Measurements from ENCODE around the gene LARP4B.

Gene LARP4B

GRCh38 chr10:958106-958505 is 26.6 kb upstream of the LARP4B start:
- no peak for DNase-seq
- no peaks in the 10 kb centered on the region for H3K79me2 ChIP-seq (ENCODE audit: low read length)
- no peak for TF ChIP-seq EZH2phosphoT487 (IDR thresholded peaks at IDR 0.05; ENCODE audit: low read length)
- no peak overlapping the region for H3K9ac ChIP-seq (ENCODE audit: low read length)
- H3K4me3 ChIP-seq (ENCODE audit: low read length) = no peak overlapping the region
- no peaks in the 10 kb centered on the region for H4K20me1 ChIP-seq (ENCODE audit: insufficient read depth, low read length)
- no peak overlapping the region for H2AFZ ChIP-seq (ENCODE audit: low read length)
- H3K27ac ChIP-seq (ENCODE audit: low read length) = no peak overlapping the region
- no peaks in the 10 kb centered on the region for H3K4me1 ChIP-seq (ENCODE audit: low read length)
- no peaks in the 10 kb centered on the region for H3F3A ChIP-seq (ENCODE audit: insufficient read depth, low read length)
- H3K4me2 ChIP-seq (ENCODE audit: low read depth, low read length) = no peak overlapping the region
- H3K9me3 ChIP-seq (replicated peaks; ENCODE audit: insufficient read depth, low read length) = no peaks in the 10 kb centered on the region
- no peaks in the 10 kb centered on the region for H3K27me3 ChIP-seq (replicated peaks; ENCODE audit: insufficient read depth, low read length)
- no peaks in the 10 kb centered on the region for H3K36me3 ChIP-seq (replicated peaks; ENCODE audit: insufficient read depth, low read length)
- no peaks in the 10 kb centered on the region for H3K9me2 ChIP-seq (replicated peaks; ENCODE audit: insufficient read depth, low read length)

GRCh38 chr10:955820-956217 is 24.3 kb upstream of the LARP4B start:
- Histone ChIP-seq H3K79me2 (ENCODE audit: low read length) (no peaks in the 10 kb centered on the region), H4K20me1 (ENCODE audit: insufficient read depth, low read length) (no peaks in the 10 kb centered on the region), H3K27me3 (replicated peaks; ENCODE audit: insufficient read depth, low read length) (no peaks in the 10 kb centered on the region), H3K27ac (ENCODE audit: low read length) (no peak overlapping the region), H3K4me1 (ENCODE audit: low read length) (no peaks in the 10 kb centered on the region), H2AFZ (ENCODE audit: low read length) (no peak overlapping the region), H3F3A (ENCODE audit: insufficient read depth, low read length) (no peaks in the 10 kb centered on the region), H3K9ac (ENCODE audit: low read length) (no peak overlapping the region), H3K9me3 (replicated peaks; ENCODE audit: insufficient read depth, low read length) (no peaks in the 10 kb centered on the region), H3K4me2 (ENCODE audit: low read depth, low read length) (no peak overlapping the region), H3K36me3 (replicated peaks; ENCODE audit: insufficient read depth, low read length) (no peaks in the 10 kb centered on the region), H3K9me2 (replicated peaks; ENCODE audit: insufficient read depth, low read length) (no peaks in the 10 kb centered on the region), H3K4me3 (ENCODE audit: low read length) (no peak overlapping the region)
- no peak for DNase-seq
- TF ChIP-seq CTCF (IDR thresholded peaks at IDR 0.05; ENCODE audit: low read length) = no peak
- TF ChIP-seq EZH2 (optimal IDR thresholded peaks at IDR 0.05; ENCODE audit: low read depth, low read length) = no peak
- no peak for TF ChIP-seq EZH2phosphoT487 (IDR thresholded peaks at IDR 0.05; ENCODE audit: low read length)

- H3K9me2 ChIP-seq (replicated peaks; ENCODE audit: insufficient read depth, low read length) = no peaks in the 10 kb centered on the region
- no peaks in the 10 kb centered on the region for H3F3A ChIP-seq (ENCODE audit: insufficient read depth, low read length)
- no peak overlapping the region for H3K4me3 ChIP-seq (ENCODE audit: low read length)
- H2AFZ ChIP-seq (ENCODE audit: low read length) = no peak overlapping the region
- no peak overlapping the region for H3K9ac ChIP-seq (ENCODE audit: low read length)
- no peaks in the 10 kb centered on the region for H4K20me1 ChIP-seq (ENCODE audit: insufficient read depth, low read length)
- no peaks in the 10 kb centered on the region for H3K9me3 ChIP-seq (replicated peaks; ENCODE audit: insufficient read depth, low read length)
- no peak overlapping the region for H3K4me2 ChIP-seq (ENCODE audit: low read depth, low read length)
- no peak for TF ChIP-seq EZH2phosphoT487 (IDR thresholded peaks at IDR 0.05; ENCODE audit: low read length)
- TF ChIP-seq EZH2 (optimal IDR thresholded peaks at IDR 0.05; ENCODE audit: low read depth, low read length) = no peak
- TF ChIP-seq CTCF (IDR thresholded peaks at IDR 0.05; ENCODE audit: low read length) = no peak
- no peaks in the 10 kb centered on the region for H3K79me2 ChIP-seq (ENCODE audit: low read length)
- H3K36me3 ChIP-seq (replicated peaks; ENCODE audit: insufficient read depth, low read length) = no peaks in the 10 kb centered on the region
- no peaks in the 10 kb centered on the region for H3K4me1 ChIP-seq (ENCODE audit: low read length)
- no peak for DNase-seq
- H3K27me3 ChIP-seq (replicated peaks; ENCODE audit: insufficient read depth, low read length) = no peaks in the 10 kb centered on the region
- H3K27ac ChIP-seq (ENCODE audit: low read length) = no peak overlapping the region
Observed at GRCh38 chr10:955127-955819, 23.8 kb upstream of the LARP4B start.

GRCh38 chr10:954396-954795 is 22.9 kb upstream of the LARP4B start:
- H3K9me3 ChIP-seq (replicated peaks; ENCODE audit: insufficient read depth, low read length) = no peaks in the 10 kb centered on the region
- no peak overlapping the region for H2AFZ ChIP-seq (ENCODE audit: low read length)
- no peaks in the 10 kb centered on the region for H3F3A ChIP-seq (ENCODE audit: insufficient read depth, low read length)
- H3K4me3 ChIP-seq (ENCODE audit: low read length) = no peak overlapping the region
- no peak overlapping the region for H3K27ac ChIP-seq (ENCODE audit: low read length)
- DNase-seq = no peak
- TF ChIP-seq CTCF (IDR thresholded peaks at IDR 0.05; ENCODE audit: low read length) (no peak), EZH2phosphoT487 (IDR thresholded peaks at IDR 0.05; ENCODE audit: low read length) (no peak), EZH2 (optimal IDR thresholded peaks at IDR 0.05; ENCODE audit: low read depth, low read length) (no peak)
- H4K20me1 ChIP-seq (ENCODE audit: insufficient read depth, low read length) = no peaks in the 10 kb centered on the region
- no peaks in the 10 kb centered on the region for H3K27me3 ChIP-seq (replicated peaks; ENCODE audit: insufficient read depth, low read length)
- no peaks in the 10 kb centered on the region for H3K4me1 ChIP-seq (ENCODE audit: low read length)
- H3K9me2 ChIP-seq (replicated peaks; ENCODE audit: insufficient read depth, low read length) = no peaks in the 10 kb centered on the region
- H3K9ac ChIP-seq (ENCODE audit: low read length) = no peak overlapping the region
- no peak overlapping the region for H3K4me2 ChIP-seq (ENCODE audit: low read depth, low read length)
- no peaks in the 10 kb centered on the region for H3K36me3 ChIP-seq (replicated peaks; ENCODE audit: insufficient read depth, low read length)
- no peaks in the 10 kb centered on the region for H3K79me2 ChIP-seq (ENCODE audit: low read length)

Data from MM.1S (cell line).